SK-MEL-5 (cell line): Measurements from ENCODE around the gene KLHDC7A. TPM values are rescaled to one million over a fixed set of nuclear protein-coding genes. Genes with fewer than 3 reads are reported as not detected.

Experiments used
- DNase-seq: peaks from one replicate; pipeline ENCODE4 v3.0.0-alpha.2; 2016; ENCODE audit warnings: low read depth, low spot score
- in situ Hi-C: cut with HindIII; loops from 2 replicates; pipeline ENCODE4 v1.10.0; 2016; ENCODE audit warnings: low sequenced_read_pairs, high pct_unique_total_duplicates, low pct_unique_long_range_greater_than_20kb
- small RNA-seq, 2 experiments: library from RNA; depleted of rRNA; stranded (forward); fragments of <200 nt; gene quantifications; one replicate each; pipeline ENCODE3, GENCODE V24; 2014
- total RNA-seq: library from RNA; depleted of rRNA; stranded (reverse); fragments of >200 nt; shearing (Covaris generic); gene quantifications from 2 replicates; pipeline ENCODE4 v1.2.3, GENCODE V29; 2014; rRNA removed

KLHDC7A gene
- total RNA-seq, 1 experiment from 2014 or later: not detected

DNA sequence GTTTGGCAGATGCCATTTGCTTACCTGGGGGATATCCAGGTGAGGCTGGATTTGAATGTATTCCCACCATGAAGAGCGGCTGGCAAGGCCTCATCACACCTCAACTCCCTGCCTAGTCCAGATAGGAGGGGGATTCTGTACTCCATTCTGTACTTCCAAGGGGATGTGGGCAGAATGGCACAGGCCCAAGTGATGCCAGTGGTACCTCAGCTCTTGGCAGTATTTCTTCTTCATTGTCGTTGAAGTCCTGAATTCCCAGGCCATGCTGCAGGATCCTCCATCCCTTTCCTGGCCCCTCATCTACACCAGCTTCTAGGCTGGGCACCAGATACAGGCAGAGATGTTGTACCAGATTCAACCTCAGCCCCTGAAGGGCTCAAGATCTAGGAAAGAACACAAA, 47.9 kb downstream of the KLHDC7A start:
- no peak for DNase-seq
- in situ Hi-C loops: no loop called here

GRCh38 chr1:18529714-18530113, 49.0 kb downstream of the KLHDC7A start:
- no peak for DNase-seq
- in situ Hi-C loops: no loop called here

DNA sequence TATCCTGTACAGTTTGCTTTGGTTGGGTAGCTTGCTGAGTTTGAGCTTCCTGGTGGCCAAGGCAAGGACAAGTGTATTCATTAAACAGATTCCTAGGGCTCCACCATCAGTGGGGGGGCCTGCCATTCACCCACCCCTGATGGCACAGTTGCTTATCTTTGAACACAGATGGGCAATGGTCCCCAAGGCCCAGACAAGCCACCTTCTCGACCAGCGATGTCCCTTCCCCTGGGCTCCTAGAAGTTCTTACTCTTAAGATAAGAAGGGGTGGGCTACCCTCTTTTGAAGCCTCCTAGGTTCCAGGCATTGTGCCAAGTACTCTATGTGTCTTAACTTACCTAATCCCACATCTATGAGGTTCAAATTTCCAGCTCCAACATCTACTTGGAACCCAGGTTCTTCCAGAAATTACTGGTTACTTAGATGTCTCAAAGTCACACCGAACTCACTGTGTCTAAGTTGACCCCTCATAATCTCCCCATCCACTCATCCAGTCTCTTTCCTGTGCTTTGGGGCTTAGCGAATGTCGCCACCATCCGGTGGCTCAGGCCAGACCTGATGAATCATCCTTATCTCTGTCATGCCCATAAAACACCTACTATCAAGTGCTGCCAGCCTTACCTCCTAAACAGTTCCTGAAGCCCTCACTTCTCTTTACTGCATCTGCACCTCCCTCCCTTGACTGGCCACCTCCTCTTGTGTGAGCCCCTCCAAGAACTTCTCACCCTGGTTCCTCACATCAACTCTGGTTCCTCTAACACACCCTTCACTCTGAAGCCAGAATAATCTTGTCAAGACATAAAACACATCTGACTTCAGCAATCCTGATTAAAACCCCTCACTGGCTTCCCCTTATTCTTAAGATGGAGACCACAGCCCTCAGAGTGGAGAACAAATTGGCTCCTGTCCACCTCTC, 50.1 kb downstream of the KLHDC7A start:
- DNase-seq: peak; percentile 14
- in situ Hi-C loops: no loop called here

- no peak for DNase-seq
- in situ Hi-C loops: no loop called here
These were observed 50.7 kb downstream of the KLHDC7A start for GRCh38 chr1:18531503-18531845.

DNA sequence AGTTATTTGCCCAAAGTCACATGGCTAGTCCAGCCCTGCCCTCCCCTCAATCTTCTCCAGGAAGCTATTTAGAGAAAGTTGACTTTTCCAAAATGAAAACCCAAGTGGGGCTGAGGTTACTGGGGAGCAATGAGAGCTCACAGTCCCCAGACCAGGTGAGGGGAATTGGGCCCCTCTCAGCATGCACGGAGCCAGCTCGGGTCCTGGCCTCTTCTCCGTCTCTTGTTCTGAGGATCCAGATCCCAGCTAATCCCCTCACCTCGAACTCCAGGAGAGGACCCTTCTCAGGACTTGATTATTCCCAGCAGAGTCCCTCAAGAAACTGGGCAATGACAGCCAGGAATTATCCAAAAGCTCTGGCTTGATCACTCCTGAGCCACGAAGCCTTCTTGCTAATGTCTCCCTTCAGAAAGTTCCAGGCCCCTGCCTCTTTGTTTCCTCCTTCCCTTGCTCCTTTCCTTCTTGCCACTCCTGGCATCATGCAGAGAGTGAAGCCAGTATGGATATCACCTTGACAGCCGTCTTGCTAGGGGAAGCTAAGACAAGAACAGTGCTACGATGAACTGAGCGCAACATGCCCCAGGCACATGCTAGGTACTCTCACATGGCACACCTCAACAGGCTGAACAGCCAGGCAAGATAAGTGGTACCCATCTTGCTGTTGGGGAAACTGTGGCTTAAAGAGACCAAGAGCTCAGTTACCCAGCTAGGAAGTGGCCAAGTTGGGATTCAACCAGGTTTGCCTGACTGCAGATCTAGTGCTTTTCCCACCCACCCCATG, 51.9 kb downstream of the KLHDC7A start:
- no peak for DNase-seq
- in situ Hi-C loops: no loop called here

DNA sequence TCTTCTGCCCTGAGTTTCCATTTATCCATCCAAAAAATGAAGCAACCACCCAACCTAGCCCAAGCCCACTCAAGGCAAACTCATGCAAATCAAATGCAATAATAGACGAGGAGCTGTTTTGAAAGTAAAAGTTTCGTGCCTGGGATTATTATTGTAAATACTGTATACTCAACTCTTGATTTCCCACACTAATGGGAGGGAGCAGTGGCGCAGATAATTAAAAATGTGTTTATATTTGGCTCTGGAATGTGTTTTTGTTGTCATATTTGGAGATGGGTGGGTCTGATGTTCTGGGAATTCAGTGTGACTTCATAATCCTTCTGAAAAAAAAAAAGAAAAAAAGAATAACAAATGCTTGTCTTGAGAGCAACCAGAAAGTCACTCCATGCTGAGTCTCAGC, 52.5 kb downstream of the KLHDC7A start:
- DNase-seq: no peak
- in situ Hi-C loops: no loop called here

DNA sequence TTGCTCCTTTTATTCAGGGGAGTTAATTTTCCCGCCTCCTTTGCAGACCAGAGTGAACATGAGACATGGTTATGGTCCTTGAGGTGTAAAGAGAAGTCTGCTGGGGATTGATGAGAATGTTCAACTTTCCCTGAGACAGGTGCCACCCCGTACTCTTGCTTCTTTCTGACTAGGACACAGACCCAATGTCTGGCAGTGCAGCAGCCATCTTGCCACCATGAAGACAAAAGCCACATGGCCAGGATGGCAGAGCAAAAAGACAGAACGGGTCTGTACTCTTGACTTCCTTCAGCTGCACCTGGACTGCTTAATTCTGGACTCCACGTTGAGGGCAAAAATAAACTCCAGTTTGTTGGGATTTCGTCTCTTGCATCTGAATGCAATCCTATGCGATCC, 54.1 kb downstream of the KLHDC7A start:
- in situ Hi-C loops: no loop called here
- DNase-seq: no peak

Small RNA genes lying within 50 kb of the gene (small RNA-seq; reads per million reads assigned to genes)
- 0 reads per million in 2 experiments for gene DYNLL1P3

Other genes with a start within 250 kb of the KLHDC7A start
- gene PAX7, start 149.9 kb downstream of the KLHDC7A start, total RNA-seq: not detected in 2 replicates